ENCODE results near the gene ARHGEF3. TPM values are rescaled to one million over a fixed set of nuclear protein-coding genes. Genes with fewer than 3 reads are reported as not detected.

Gene ARHGEF3
- 12.1 and 20.8 TPM in 2 replicates for total RNA-seq

- peak; percentile 88 for DNase-seq
These were observed at the start of gene ARHGEF3 for GRCh38 chr3:56801662-56802377. ARHGEF3 (minus strand) TSS chr3:56801949; CDS start chr3:56801798, 151 bp downstream.

GRCh38 chr3:56849698-56850097, 47.9 kb upstream of the ARHGEF3 start:
- no peak for DNase-seq

- DNase-seq = no peak
These were observed 43.8 kb upstream of the ARHGEF3 start for GRCh38 chr3:56845505-56845904.

- no peak for DNase-seq
These were observed 42.8 kb upstream of the ARHGEF3 start for GRCh38 chr3:56844536-56844935.

GRCh38 chr3:56839784-56840715, 38.3 kb upstream of the ARHGEF3 start:
- peak; percentile 29 for DNase-seq

- no peak for DNase-seq
These were observed 36.7 kb upstream of the ARHGEF3 start for GRCh38 chr3:56838448-56838847.

GRCh38 chr3:56837196-56837955, 35.6 kb upstream of the ARHGEF3 start:
- no peak for DNase-seq

- no peak for DNase-seq
These were observed 34.8 kb upstream of the ARHGEF3 start for GRCh38 chr3:56836276-56837163.

- peak; percentile 63 for DNase-seq
These were observed 34.0 kb upstream of the ARHGEF3 start for GRCh38 chr3:56835650-56836227.

GRCh38 chr3:56833536-56833935, 31.8 kb upstream of the ARHGEF3 start:
- no peak for DNase-seq

GRCh38 chr3:56833022-56833421, 31.3 kb upstream of the ARHGEF3 start:
- DNase-seq = no peak

GRCh38 chr3:56831572-56831971, 29.8 kb upstream of the ARHGEF3 start:
- no peak for DNase-seq

- DNase-seq = no peak
These were observed 29.1 kb upstream of the ARHGEF3 start for GRCh38 chr3:56830884-56831283.

- DNase-seq = no peak
These were observed 27.8 kb upstream of the ARHGEF3 start for GRCh38 chr3:56829533-56829932.

GRCh38 chr3:56826831-56827722, 25.3 kb upstream of the ARHGEF3 start:
- DNase-seq = no peak

- no peak for DNase-seq
These were observed 24.1 kb upstream of the ARHGEF3 start for GRCh38 chr3:56825567-56826438.

- DNase-seq = no peak
These were observed 22.4 kb upstream of the ARHGEF3 start for GRCh38 chr3:56823984-56824703.

- DNase-seq = no peak
These were observed 21.7 kb upstream of the ARHGEF3 start for GRCh38 chr3:56823421-56823926.

Measured in dermis blood vessel endothelial cell (primary cell).